Body of pancreas (tissue), 4 donors: ENCODE results near the gene ASMTL.

Experiments
- CTCF ChIP-seq, 7 experiments: fragments of 450-650 bp in 4 of 7; fragments of 200-600 bp in 3 of 7; sonication (generic) in 3 of 7; IDR thresholded peaks; one replicate each; pipeline ENCODE4 v1.5.1; 2016 to 2019; ENCODE audit warnings: antibody characterized with exemption in 7 of 7
- POLR2A ChIP-seq, 3 donors: fragments of 450-650 bp; IDR thresholded peaks; one replicate each; pipeline ENCODE4 v1.6.1; 2016; ENCODE audit warnings: antibody characterized with exemption in 3 of 3, mild to moderate bottlenecking in 2 of 3

DNA sequence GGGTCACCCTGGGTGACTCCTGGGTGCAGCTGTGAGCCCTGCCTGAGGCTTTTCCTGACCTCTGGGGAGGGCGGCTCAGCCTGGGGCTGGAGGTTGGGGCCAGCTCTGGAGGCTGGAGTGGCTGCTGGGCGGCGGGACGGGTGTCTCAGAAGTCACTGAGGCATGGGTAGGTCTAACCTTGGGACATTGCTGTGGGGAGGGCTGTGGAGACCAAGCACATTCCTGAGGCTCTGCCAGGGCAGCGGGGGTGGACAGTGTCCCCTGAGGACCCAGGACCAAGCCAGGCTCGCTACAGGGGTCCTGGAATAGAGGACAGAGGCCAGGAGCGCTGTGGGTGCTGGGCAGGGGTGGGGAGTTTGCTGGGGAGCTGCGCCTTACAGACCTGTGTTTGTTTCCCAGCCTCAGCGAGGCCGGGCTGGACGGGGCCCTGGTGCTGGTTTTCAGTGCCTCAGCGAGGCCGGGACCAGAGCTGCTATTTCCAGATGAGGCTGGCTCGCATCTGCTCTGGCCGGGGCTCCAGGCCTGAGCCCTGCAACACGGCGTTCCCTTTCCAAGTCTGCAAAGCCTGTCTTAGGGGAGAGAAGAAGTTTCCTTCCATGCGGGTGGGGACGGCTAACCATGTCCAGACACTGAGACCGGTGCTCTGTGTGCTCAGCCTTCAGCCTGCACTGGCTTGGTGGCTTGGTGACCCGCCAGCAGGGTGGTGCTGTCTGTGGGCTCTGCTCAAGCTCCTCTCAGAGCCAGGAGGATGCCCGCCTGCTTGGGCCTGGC is 57.8 kb downstream of the ASMTL start:
- TF ChIP-seq CTCF (IDR thresholded peaks at IDR 0.05) (no peak), POLR2A (IDR thresholded peaks at IDR 0.05) (no peak)
